Loucy (cell line): Measurements from ENCODE around the gene ZCRB1.
"Not testable (repeated sequence)": the region's sequence is repeated elsewhere in the genome, so short reads cannot be mapped to it uniquely, and the experiment has no call there.

ENCODE experiments used
- H2AFZ ChIP-seq: fragments of 200-600 bp; sonication (generic); 2 replicates; pipeline ENCODE4 v1.6.0; 2016; ENCODE audit warnings: antibody characterized with exemption, mild to moderate bottlenecking, low read length, moderate library complexity
- H3F3A ChIP-seq: fragments of 200-600 bp; 2 replicates; pipeline ENCODE4 v1.6.0; 2016; ENCODE audit warnings: antibody characterized with exemption, low read depth, mild to moderate bottlenecking
- H3K27me3 ChIP-seq: fragments of 200-600 bp; sonication (generic); 2 replicates; pipeline ENCODE4 v1.6.1; 2014; ENCODE audit warnings: low read length, mild to moderate bottlenecking; ENCODE audit not compliant: insufficient read depth, poor library complexity, severe bottlenecking
- H3K36me3 ChIP-seq: fragments of 200-600 bp; sonication (generic); 2 replicates; pipeline ENCODE4 v1.6.1; 2016; ENCODE audit warnings: low read length; ENCODE audit not compliant: insufficient read depth
- H3K4me1 ChIP-seq: fragments of 200-600 bp; sonication (generic); 2 replicates; pipeline ENCODE4 v1.5.1; 2014; ENCODE audit warnings: low read length, mild to moderate bottlenecking; ENCODE audit not compliant: insufficient read depth, poor library complexity, severe bottlenecking
- H3K4me2 ChIP-seq: fragments of 200-600 bp; sonication (generic); 2 replicates; pipeline ENCODE4 v1.6.0; 2014; ENCODE audit warnings: antibody characterized with exemption, low read length, low read depth, mild to moderate bottlenecking; ENCODE audit not compliant: poor library complexity, severe bottlenecking
- H3K4me3 ChIP-seq: fragments of 200-600 bp; sonication (generic); 2 replicates; pipeline ENCODE4 v1.5.1; 2014; ENCODE audit warnings: low read length, mild to moderate bottlenecking, mixed read lengths; ENCODE audit not compliant: poor library complexity, severe bottlenecking
- H3K79me2 ChIP-seq: fragments of 200-600 bp; sonication (generic); 2 replicates; pipeline ENCODE4 v1.6.1; 2014; ENCODE audit warnings: low read length; ENCODE audit not compliant: insufficient read depth
- H3K9ac ChIP-seq: fragments of 200-600 bp; sonication (generic); 2 replicates; pipeline ENCODE4 v1.6.0; 2014; ENCODE audit warnings: mild to moderate bottlenecking, low read depth, low read length, moderate library complexity; ENCODE audit not compliant: poor library complexity, severe bottlenecking
- H3K9me2 ChIP-seq: fragments of 200-600 bp; sonication (generic); replicated peaks from 2 replicates; pipeline ENCODE4 v1.6.1; 2016; ENCODE audit warnings: low read depth, low read length, mixed read lengths
- H3K9me3 ChIP-seq: fragments of 200-600 bp; sonication (generic); 2 replicates; pipeline ENCODE4 v1.6.1; 2014; ENCODE audit warnings: mild to moderate bottlenecking, antibody characterized with exemption, low read length, low read depth; ENCODE audit not compliant: insufficient read depth
- H4K20me1 ChIP-seq: fragments of 200-600 bp; sonication (generic); 2 replicates; pipeline ENCODE4 v1.6.0; 2014; ENCODE audit warnings: antibody characterized with exemption, low read length, mild to moderate bottlenecking; ENCODE audit not compliant: insufficient read depth, poor library complexity, severe bottlenecking
- EZH2phosphoT487 ChIP-seq: fragments of 200-600 bp; IDR thresholded peaks from 2 replicates; pipeline ENCODE4 v1.6.1; 2018; ENCODE audit warnings: antibody characterized with exemption, mild to moderate bottlenecking, moderate library complexity, borderline replicate concordance
- TF ChIP-seq, protein P1 (sequence below): fragments of 200-600 bp; sonication (generic); conservative IDR thresholded peaks from 2 replicates; pipeline ENCODE4 v1.5.1; 2014; ENCODE audit warnings: mild to moderate bottlenecking, antibody characterized with exemption, low read length

ZCRB1 gene

DNA sequence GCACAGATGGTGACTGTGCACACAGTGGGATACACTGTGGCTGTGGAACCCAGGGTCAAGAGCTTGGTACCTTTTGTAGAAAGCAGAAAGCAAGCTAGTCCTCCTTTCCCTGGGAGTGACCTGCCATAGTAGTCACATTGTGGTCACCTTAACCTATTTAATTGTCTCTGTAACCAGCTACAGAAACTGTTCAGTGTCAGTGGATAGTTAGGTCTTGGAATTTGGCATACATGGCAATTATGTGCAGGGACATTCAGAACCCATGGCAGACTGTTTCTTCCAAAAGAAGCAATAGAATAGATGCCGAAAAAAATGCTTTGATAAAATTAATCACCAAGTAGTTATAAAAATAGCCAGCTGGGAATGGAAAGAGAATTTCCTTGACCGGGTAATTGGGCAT lies 30.4 kb upstream of the ZCRB1 start:
- H4K20me1 ChIP-seq: peaks cover 2% of the 10 kb centered on the region
- no peaks in the 10 kb centered on the region for H3K9me3 ChIP-seq
- H3F3A ChIP-seq: no peaks in the 10 kb centered on the region
- peaks cover 52% of the 10 kb centered on the region for H3K36me3 ChIP-seq
- no peaks in the 10 kb centered on the region for H3K4me1 ChIP-seq
- H3K27me3 ChIP-seq: no peaks in the 10 kb centered on the region
- H3K9me2 ChIP-seq: no peaks in the 10 kb centered on the region
- no peak overlapping the region for H3K4me3 ChIP-seq
- H3K79me2 ChIP-seq: peaks cover 21% of the 10 kb centered on the region
- H2AFZ ChIP-seq: no peak overlapping the region
- TF ChIP-seq, protein P1, sequence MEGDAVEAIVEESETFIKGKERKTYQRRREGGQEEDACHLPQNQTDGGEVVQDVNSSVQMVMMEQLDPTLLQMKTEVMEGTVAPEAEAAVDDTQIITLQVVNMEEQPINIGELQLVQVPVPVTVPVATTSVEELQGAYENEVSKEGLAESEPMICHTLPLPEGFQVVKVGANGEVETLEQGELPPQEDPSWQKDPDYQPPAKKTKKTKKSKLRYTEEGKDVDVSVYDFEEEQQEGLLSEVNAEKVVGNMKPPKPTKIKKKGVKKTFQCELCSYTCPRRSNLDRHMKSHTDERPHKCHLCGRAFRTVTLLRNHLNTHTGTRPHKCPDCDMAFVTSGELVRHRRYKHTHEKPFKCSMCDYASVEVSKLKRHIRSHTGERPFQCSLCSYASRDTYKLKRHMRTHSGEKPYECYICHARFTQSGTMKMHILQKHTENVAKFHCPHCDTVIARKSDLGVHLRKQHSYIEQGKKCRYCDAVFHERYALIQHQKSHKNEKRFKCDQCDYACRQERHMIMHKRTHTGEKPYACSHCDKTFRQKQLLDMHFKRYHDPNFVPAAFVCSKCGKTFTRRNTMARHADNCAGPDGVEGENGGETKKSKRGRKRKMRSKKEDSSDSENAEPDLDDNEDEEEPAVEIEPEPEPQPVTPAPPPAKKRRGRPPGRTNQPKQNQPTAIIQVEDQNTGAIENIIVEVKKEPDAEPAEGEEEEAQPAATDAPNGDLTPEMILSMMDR: no peak
- no peak overlapping the region for H3K4me2 ChIP-seq
- H3K9ac ChIP-seq: no peak overlapping the region

DNA sequence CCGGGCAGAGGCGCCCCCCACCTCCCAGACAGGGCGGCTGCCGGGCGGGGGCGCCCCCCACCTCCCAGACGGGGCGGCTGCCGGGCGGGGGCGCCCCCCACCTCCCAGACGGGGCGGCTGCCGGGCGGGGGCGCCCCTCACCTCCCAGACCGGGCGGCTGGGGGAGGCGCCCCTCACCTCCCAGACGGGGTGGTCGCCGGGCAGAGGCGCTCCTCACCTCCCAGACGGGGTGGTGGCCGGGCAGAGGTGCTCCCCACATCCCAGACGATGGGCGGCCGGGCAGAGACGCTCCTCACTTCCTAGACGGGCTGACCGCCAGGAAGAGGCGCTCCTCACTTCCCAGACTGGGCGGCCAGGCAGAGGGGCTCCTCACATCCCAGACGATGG lies 24.1 kb upstream of the ZCRB1 start:
- H3K9me2 ChIP-seq, H3F3A ChIP-seq, H3K9me3 ChIP-seq, H3K9ac ChIP-seq, H3K27me3 ChIP-seq, H3K4me1 ChIP-seq, H3K4me2 ChIP-seq, H2AFZ ChIP-seq, H3K4me3 ChIP-seq: not testable (repeated sequence)
- peaks cover 55% of the 10 kb centered on the region for H3K79me2 ChIP-seq
- H3K36me3 ChIP-seq: peaks cover 34% of the 10 kb centered on the region
- peaks cover 30% of the 10 kb centered on the region for H4K20me1 ChIP-seq

DNA sequence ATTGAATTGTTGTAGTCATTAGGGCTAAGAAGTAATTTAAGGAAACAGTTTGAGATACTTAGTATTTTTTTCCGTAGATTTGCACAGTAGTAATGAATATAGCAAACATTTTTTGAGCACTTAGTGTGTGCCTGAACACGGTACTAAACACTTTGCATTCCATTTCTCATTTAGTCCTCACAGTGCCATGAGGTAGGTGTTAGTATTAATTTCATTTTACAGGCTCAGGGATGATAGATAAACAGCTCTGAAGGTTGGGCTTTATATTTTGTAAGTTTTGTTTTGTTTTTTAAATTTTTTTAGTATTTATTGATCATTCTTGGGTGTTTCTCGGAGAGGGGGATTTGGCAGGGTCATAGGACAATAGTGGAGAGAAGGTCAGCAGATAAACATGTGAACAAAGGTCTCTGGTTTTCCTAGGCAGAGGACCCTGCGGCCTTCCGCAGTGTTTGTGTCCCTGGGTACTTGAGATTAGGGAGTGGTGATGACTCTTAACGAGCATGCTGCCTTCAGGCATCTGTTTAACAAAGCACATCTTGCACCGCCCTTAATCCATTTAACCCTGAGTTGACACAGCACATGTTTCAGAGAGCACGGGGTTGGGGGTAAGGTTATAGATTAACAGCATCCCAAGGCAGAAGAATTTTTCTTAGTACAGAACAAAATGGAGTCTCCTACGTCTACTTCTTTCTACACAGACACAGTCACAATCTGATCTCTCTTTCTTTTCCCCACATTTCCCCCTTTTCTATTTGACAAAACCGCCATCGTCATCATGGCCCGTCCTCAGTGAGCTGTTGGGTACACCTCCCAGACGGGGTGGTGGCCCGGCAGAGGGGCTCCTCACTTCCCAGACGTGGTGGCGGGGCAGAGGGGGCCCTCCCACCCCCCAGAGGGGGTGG lies 23.5 kb upstream of the ZCRB1 start:
- not testable (repeated sequence) for H3K9me2 ChIP-seq, H3K27me3 ChIP-seq, H3K4me1 ChIP-seq, H3K4me2 ChIP-seq, H3K9me3 ChIP-seq, H3K4me3 ChIP-seq, H3K9ac ChIP-seq, H2AFZ ChIP-seq, H3F3A ChIP-seq
- peaks cover 29% of the 10 kb centered on the region for H3K36me3 ChIP-seq
- H4K20me1 ChIP-seq: peaks cover 35% of the 10 kb centered on the region
- peaks cover 56% of the 10 kb centered on the region for H3K79me2 ChIP-seq

DNA sequence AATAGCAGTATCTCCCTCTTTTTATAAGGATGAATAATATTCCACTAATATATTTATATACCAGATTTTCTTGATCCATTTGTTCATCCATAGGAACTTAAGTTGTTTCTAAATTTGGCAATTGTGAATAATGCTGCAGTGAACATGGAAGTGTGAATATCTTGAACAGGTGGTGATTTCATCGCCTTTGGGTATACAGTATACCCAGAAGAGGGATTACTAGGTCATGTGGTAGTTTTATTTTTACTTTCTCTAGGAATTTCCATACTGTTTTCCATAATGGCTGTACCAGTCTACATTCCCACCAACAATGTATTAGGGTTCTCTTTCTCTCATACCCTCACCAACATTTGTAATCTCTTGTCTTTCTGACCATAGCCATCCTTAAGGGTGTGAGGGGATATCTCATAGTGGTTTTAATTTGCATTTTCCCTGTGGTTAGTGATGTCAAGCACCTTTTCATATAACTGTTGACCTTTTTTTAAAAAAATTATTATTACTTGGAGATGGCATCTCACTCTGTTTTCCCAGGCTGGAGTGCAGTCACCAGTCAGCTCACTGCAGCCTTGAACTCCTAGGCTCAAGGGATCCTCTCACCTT lies 20.6 kb upstream of the ZCRB1 start:
- Histone ChIP-seq H3K4me3 (no peak overlapping the region), H3K9me2 (no peaks in the 10 kb centered on the region), H3K4me2 (no peak overlapping the region), H3K9me3 (no peaks in the 10 kb centered on the region), H3K9ac (no peak overlapping the region), H3K79me2 (peaks cover 76% of the 10 kb centered on the region), H2AFZ (no peak overlapping the region), H3K27me3 (no peaks in the 10 kb centered on the region), H4K20me1 (peaks cover 57% of the 10 kb centered on the region), H3F3A (no peaks in the 10 kb centered on the region), H3K4me1 (no peaks in the 10 kb centered on the region), H3K36me3 (peaks cover 27% of the 10 kb centered on the region; the same call in 1 of the 2 replicates)
- TF ChIP-seq EZH2phosphoT487: no peak
- TF ChIP-seq, protein P1: no peak
